ENCODE results near the gene PARD3B. TPM values are rescaled to one million over a fixed set of nuclear protein-coding genes. Genes with fewer than 3 reads are reported as not detected.

PARD3B gene
- total and polyA plus RNA-seq, 2 of the 13 experiments (the other 11 are each of a cell fraction or from before 2014, with no cell fraction given): 0.71 to 2.3 TPM

DNA sequence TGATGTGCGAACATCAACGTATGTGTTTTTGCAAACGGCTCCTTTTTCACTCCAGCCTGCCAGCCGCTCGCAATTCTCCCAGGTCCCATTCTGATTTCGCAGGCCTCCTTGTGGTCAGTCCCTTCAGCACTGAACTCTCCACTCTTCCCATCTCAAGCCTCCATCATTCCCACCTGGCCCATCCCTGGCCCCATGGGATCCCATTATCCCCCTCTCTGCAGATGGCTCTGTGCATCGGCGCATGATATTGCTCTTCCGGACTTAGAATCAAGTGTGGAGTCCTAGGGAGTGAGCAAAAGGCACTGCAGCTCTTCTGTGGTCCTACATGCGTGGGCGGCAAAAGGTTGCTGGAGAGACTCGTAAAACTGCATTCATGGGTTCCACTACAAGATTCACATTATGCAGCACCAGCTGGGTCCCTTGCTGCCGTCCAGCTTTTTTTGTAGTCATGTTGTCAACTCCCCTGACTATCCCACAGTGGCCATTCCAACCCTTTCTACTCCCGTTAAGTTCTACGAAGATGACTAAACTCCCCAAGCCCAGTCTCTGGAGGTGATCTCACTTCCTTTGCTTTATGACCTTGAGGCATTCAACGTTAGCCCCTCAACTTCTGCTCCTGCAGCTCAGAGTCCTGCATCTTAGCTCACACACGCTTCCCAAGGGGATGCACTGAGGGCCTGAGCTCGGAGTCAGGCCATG, 1011.7 kb downstream of the PARD3B start (continued):
- TF ChIP-seq, protein P1, sequence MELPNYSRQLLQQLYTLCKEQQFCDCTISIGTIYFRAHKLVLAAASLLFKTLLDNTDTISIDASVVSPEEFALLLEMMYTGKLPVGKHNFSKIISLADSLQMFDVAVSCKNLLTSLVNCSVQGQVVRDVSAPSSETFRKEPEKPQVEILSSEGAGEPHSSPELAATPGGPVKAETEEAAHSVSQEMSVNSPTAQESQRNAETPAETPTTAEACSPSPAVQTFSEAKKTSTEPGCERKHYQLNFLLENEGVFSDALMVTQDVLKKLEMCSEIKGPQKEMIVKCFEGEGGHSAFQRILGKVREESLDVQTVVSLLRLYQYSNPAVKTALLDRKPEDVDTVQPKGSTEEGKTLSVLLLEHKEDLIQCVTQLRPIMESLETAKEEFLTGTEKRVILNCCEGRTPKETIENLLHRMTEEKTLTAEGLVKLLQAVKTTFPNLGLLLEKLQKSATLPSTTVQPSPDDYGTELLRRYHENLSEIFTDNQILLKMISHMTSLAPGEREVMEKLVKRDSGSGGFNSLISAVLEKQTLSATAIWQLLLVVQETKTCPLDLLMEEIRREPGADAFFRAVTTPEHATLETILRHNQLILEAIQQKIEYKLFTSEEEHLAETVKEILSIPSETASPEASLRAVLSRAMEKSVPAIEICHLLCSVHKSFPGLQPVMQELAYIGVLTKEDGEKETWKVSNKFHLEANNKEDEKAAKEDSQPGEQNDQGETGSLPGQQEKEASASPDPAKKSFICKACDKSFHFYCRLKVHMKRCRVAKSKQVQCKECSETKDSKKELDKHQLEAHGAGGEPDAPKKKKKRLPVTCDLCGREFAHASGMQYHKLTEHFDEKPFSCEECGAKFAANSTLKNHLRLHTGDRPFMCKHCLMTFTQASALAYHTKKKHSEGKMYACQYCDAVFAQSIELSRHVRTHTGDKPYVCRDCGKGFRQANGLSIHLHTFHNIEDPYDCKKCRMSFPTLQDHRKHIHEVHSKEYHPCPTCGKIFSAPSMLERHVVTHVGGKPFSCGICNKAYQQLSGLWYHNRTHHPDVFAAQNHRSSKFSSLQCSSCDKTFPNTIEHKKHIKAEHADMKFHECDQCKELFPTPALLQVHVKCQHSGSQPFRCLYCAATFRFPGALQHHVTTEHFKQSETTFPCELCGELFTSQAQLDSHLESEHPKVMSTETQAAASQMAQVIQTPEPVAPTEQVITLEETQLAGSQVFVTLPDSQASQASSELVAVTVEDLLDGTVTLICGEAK (IDR thresholded peaks at IDR 0.05): no peak
- TF ChIP-seq, protein P1 (CRISPR knock-in tag; IDR thresholded peaks at IDR 0.05): no peak
- TF ChIP-seq, protein P2, sequence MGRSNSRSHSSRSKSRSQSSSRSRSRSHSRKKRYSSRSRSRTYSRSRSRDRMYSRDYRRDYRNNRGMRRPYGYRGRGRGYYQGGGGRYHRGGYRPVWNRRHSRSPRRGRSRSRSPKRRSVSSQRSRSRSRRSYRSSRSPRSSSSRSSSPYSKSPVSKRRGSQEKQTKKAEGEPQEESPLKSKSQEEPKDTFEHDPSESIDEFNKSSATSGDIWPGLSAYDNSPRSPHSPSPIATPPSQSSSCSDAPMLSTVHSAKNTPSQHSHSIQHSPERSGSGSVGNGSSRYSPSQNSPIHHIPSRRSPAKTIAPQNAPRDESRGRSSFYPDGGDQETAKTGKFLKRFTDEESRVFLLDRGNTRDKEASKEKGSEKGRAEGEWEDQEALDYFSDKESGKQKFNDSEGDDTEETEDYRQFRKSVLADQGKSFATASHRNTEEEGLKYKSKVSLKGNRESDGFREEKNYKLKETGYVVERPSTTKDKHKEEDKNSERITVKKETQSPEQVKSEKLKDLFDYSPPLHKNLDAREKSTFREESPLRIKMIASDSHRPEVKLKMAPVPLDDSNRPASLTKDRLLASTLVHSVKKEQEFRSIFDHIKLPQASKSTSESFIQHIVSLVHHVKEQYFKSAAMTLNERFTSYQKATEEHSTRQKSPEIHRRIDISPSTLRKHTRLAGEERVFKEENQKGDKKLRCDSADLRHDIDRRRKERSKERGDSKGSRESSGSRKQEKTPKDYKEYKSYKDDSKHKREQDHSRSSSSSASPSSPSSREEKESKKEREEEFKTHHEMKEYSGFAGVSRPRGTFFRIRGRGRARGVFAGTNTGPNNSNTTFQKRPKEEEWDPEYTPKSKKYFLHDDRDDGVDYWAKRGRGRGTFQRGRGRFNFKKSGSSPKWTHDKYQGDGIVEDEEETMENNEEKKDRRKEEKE (IDR thresholded peaks at IDR 0.05): no peak
- TF ChIP-seq REL (CRISPR knock-in tag; conservative IDR thresholded peaks at IDR 0.05) (no peak), HOXA9 (CRISPR knock-in tag; IDR thresholded peaks at IDR 0.05; ENCODE audit: borderline replicate concordance) (no peak), MATR3 (CRISPR knock-in tag; IDR thresholded peaks at IDR 0.05) (no peak)

All from HepG2 (cell line).